HEK293T (cell line): ENCODE measurements around the gene CDH16.

Experiments used
- BHLHE40 ChIP-seq: fragments of 450-650 bp; IDR thresholded peaks from 2 replicates; pipeline ENCODE4 v1.6.1; 2016; ENCODE audit warnings: mild to moderate bottlenecking, moderate library complexity, borderline replicate concordance
- ELF4 ChIP-seq: fragments of 450-650 bp; IDR thresholded peaks from 2 replicates; pipeline ENCODE4 v1.6.1; 2017; ENCODE audit warnings: antibody characterized with exemption
- FOXA1 ChIP-seq: fragments of 450-650 bp; IDR thresholded peaks from 2 replicates; pipeline ENCODE4 v1.6.1; 2016; ENCODE audit warnings: mild to moderate bottlenecking
- FOXK2 ChIP-seq: fragments of 450-650 bp; IDR thresholded peaks from 2 replicates; pipeline ENCODE4 v1.6.1; 2016; ENCODE audit warnings: mild to moderate bottlenecking
- FOXM1 ChIP-seq: fragments of 450-650 bp; IDR thresholded peaks from 2 replicates; pipeline ENCODE4 v1.6.1; 2017; ENCODE audit warnings: mild to moderate bottlenecking, borderline replicate concordance
- HDGF ChIP-seq: fragments of 450-650 bp; IDR thresholded peaks from 2 replicates; pipeline ENCODE4 v1.6.1; 2017; ENCODE audit warnings: antibody characterized with exemption, borderline replicate concordance
- L3MBTL2 ChIP-seq: fragments of 450-650 bp; conservative IDR thresholded peaks from 2 replicates; pipeline ENCODE4 v1.6.1; 2016; ENCODE audit warnings: mild to moderate bottlenecking
- LEF1 ChIP-seq: fragments of 450-650 bp; IDR thresholded peaks from 2 replicates; pipeline ENCODE4 v1.6.1; 2017; ENCODE audit warnings: mild to moderate bottlenecking, borderline replicate concordance
- NFRKB ChIP-seq: fragments of 450-650 bp; IDR thresholded peaks from 2 replicates; pipeline ENCODE4 v1.6.1; 2016; ENCODE audit warnings: mild to moderate bottlenecking, moderate library complexity
- SP1 ChIP-seq: fragments of 450-650 bp; IDR thresholded peaks from 2 replicates; pipeline ENCODE4 v1.6.1; 2017
- SUZ12 ChIP-seq: fragments of 450-650 bp; IDR thresholded peaks from 2 replicates; pipeline ENCODE4 v1.6.1; 2016; ENCODE audit warnings: mild to moderate bottlenecking
- TARDBP ChIP-seq: fragments of 450-650 bp; IDR thresholded peaks from 2 replicates; pipeline ENCODE4 v1.6.1; 2016
- ZNF384 ChIP-seq: fragments of 450-650 bp; IDR thresholded peaks from 2 replicates; pipeline ENCODE4 v1.6.1; 2016

DNA sequence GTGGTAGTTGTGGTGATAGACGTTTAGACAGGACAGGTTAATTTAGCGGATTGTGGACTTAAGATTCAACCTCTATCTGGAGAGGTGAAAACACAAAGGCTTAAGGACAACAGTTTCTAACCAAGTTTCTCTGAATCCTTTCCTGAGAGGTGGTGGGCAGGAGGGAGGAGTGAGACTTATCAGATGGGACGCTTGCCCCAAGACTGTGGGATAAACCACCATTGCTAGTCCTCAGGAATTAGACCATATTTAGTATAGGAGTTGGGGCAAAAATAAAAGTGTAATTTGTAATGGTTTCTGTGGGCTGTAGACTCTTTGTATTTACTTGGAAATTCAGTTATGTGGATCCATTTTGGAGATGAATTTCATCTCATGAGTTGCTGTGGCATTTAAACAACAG, 31.8 kb downstream of the CDH16 start:
- TF ChIP-seq FOXK2 (no peak), SUZ12 (no peak), SP1 (no peak), ELF4 (no peak), FOXA1 (no peak), TARDBP (no peak), BHLHE40 (no peak), FOXM1 (no peak), ZNF384 (no peak), L3MBTL2 (no peak), NFRKB (no peak), LEF1 (no peak), HDGF (no peak)
